Measurements from ENCODE around the gene CRTAC1.
A peak's percentile ranks its signal among the peaks of the same experiment; 100 is the strongest.

The CRTAC1 gene

DNA sequence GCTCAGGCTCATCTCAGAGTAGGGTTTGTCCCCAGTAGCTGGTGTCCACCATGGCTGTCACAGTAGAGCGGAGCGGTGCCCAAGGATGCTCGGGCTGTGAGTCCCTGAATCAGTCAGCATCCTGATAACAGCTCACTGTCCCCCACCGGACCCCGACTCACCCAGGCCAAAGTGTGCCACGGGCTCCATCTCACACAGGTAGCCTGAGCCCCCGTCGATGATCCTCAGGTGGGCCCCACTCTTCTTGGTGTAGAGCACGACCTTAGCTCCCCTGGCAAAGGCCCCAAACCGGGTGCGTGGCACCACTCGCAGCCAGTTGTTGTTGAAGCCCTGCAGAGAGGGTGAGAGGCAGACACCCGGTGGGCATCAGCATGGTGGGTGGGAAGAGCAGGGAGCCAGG, 135.3 kb downstream of the CRTAC1 start:
- no peak for DNase-seq

DNA sequence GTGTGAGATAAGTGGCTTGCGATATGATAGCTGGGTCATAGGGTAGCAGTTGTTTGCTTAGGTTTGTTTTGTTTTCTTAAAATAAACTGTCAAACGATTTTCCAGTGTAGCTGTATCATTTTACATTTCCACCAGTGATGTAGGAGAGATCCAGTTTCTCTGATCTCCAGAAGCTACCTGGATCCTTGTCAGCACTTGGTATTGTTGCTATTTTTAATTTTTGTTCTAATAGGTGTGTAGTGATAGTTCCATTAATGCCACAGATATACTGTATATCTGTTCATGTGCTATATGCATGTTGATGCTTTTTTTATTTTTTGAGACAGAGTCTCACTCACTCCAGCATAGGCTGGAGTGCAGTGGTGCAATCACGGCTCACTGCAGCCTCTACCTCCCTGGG, 136.3 kb downstream of the CRTAC1 start:
- no peak for DNase-seq

DNA sequence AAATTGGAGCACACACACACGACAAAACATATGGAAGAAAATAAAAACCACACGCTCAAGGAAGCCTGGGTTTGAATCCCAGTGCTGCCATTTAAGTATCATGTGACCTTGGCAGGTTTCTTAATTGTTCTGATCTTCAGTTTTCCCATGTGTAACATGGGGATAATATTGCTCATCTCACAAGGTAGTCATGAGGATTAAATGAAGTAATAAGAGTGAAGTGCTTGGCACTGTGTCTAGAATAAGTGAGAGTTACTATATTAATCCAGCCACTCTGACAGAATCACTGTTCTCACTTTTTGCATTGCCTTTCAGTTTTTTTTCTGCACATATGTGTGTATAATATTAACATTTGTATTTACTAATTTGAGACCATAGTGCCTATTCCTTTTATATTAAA, 137.5 kb downstream of the CRTAC1 start:
- no peak for DNase-seq

DNA sequence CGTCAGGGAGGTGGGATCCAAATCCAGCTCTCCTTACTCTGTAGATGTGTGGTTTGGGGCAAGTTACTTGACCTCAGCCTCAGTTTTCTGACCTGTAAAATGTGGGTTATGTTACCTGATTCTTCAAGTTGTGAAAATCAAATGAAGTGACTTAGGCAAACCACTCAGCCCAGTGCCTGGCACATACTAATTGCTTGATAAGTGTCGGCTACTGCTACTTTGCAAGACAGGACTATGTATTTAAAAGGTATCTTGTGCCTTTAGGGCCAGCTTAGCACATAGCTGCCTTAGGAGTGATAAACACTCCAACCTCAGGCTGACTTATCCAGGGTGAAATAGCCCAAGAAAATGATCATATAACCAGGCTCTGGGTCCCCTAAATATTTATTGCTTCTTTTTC, 137.9 kb downstream of the CRTAC1 start:
- DNase-seq: no peak

DNA sequence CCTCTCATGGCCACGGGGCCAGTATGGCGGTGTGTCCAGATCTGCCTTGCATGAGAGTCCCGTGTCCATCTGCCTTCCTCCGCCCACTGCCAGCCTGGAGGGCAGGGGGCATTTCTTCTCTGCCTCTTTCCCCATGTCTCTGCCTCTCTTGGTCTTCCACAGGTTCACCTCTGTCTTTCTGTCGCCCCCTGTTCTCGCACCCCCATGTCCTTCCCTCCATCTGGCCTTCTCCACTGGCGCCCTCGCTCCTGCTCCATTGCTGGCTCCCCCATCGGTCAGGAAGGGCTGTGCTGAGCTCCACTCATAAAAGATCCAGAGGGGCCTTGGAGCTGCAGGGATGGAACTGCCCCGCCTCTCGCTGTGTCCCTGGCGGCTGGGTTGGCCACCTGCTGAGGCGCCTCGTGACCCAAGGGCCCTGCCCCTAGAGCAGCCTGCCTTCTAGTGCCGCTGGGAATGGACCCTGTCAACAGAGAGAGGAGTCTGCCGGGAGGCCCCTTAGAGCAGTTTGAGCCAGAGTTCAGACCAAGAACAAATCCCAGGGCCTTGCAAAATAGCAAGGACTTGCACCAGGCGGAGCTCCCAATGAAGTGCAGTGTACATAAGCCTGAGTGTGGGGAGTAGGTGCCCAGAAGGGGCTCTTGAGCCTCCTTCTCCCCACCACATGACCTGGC, 138.8 kb downstream of the CRTAC1 start:
- DNase-seq: no peak

DNA sequence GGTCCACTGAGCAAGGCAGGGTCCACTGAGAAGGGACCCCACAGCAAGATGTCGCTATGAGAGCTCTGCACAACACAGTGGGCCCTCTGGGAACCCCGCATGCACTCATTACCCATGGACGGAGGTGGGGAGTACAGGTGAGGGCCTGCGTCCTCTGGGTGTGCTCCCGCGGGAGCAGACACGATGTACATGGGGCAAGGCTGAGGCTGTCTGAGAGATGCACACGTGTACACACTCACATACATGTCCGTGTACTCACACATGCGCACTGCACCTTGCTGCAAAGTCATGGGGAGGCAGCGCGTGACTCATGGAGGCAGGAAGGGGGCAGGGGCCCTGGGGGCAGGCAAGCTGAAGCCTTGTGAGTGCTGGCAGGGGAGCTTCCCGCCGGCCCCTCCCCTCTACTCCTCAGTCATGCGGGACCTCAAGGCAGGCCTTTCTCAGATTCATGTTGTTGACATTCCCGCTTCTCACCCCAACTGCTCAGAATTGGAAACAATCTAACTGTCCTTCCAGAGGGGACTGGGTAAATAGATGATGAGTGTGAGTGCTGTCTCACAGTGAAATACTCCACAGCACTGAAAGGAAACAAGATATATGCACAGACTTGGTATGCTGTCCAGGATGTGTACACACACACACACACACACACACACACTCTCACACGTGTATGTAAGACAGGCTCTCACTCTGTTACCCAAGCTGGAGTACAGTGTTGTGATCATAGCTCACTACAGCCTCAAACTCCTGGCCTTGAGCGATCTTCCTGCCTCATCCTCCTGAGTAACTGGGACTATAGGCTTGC, 140.8 kb downstream of the CRTAC1 start:
- DNase-seq: no peak

DNA sequence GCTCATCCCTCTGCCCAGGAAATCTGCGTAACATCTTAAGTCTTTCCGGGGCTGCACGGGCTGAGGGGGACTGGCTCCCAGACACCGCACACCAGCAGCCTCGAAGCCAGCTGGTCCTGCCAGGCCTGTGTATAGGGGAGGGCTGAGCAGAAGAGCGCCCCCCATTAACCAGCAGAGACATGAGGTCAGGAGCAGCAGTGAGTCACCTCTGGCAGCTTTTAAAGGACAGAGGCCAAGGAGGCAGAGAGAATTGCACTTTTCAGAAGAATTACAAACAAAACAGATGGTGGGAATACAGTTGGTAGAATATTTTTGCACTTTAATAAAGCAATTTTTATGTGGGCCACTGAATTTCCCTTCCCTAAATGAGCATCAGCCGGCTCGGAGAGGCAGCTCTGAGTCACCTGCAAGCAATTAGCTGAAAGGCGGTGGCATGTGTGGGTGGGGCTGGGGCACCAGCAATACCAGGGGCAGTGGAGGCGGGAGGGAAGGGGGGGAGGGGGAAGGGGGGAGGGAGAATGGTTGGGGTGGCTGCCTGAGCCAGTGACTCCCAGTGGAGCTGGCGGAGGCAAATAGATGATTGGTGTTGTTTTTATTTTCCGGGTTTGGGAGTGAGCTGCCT, 141.7 kb downstream of the CRTAC1 start:
- DNase-seq: peak; percentile 38 to 43 (median 42)

DNA sequence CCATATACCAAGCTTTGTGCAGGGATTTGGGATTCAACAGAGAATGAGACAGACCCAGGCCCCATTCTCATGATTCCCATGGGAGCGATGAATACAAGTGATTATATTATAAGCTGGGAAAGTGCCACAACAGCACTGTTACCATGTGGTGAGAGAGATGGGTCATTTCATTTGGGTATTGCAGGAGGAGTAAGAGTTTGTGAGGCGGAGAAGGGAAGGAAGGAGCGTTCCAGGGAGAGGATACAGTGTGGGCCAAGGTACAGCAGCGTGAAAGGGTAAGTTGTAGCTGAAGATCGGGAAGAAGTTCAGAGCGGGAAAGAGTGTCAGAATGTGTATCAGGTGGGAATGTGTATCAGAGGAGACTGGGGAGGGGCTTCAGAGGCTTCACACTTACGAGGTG, 142.3 kb downstream of the CRTAC1 start:
- DNase-seq: no peak

DNA sequence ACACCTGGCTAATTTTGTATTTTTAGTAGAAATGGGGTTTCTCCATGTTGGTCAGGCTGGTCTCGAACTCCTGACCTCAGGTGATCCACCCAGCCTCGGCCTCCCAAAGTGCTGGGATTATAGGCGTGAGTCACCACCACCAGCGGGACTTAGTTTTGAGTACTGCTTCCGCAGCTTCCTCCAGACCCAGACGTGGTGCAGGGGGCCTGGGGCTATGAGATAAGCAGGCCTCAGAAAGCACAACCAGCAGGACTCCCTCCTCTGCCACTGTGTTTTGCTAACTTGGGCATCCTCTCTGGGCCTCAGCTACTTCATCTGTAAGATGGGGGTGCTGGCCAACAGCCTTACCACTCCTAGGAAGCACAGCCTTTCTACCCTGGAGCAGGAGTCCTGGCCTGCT, 143.0 kb downstream of the CRTAC1 start:
- no peak for DNase-seq

DNA sequence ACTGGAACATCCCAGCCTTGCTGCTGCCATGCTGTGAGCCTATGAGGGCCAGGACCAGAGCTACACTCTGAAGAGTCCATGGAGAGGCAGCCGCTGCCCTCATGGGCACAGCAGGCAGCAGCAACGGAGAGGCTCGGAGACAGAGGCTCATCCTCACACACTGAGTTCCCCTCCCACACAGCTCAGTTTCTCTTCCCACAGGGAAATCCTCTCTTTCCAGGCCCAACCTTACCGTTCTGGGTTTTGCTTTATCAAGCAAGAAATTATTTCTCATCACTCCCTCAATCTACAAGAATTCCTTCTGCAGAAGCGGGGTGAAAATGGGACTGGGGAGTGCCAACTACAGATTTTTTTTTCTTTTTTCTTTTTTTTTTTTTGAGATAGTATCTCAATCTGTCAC, 144.1 kb downstream of the CRTAC1 start:
- DNase-seq: no peak

DNA sequence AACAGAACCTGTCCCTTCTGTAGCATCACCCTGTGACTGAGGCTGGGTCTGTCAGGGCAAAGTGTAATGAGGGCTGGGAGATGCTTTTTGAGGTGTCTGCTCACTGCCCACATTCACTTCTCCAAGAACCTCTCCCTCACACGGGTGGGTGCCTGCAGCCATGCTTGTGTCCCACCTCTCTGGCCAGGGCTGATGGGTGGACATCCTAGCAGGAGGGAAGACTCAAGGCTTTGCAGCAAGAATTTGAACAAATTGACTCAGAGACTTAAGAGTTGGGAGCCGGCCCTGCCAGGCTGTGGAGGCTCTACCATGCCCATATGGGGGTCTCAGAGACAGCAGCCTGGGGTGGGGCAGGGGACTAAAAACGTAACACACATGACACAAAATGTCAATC, 147.3 kb downstream of the CRTAC1 start:
- no peak for DNase-seq

DNA sequence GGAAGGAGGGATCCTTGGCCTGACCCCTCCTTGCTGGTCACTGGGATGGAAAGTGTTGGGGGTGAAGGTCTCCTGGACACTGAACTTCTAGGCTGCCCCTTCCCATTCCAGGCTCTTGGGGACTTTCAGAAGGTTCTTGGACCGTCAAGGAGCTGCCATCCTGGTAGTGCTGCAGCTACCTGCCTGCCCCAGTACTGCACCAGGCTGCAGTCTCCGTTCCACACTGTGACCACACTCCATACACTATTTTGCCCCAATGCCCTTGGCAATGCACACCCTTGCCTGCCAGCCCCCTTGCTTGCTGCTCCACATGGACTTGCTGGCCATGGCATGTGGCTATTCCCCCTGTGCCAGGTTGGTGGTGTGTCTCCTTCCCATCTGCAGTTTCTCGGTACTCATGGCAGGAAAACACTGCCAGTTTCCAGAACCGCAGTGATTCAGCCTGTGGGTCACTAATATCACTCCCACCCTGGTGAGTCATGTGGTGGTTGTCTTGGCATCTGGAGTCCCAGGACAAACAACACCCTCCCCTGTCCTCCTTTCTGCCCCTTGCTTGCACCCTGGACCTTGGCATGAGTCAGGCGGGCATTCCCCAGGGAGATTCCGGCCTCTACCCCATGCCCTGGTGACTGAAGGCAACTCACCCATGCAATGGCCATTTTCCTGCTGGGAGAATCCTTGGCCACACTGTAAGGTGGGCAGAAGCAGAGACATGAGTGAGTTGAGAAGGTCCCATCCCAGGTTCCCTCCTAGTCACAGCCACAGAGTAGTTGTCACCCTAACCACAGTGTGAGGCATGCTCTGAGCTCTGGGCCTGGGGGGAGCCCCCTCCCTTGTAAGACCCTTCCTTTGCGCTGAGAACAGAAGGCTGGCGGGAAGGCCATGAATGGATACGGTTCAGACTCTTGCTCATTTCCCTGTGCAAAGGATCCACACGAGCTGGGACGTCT, 148.0 kb downstream of the CRTAC1 start:
- peak; percentile 77 to 92 (median 87) for DNase-seq

DNA sequence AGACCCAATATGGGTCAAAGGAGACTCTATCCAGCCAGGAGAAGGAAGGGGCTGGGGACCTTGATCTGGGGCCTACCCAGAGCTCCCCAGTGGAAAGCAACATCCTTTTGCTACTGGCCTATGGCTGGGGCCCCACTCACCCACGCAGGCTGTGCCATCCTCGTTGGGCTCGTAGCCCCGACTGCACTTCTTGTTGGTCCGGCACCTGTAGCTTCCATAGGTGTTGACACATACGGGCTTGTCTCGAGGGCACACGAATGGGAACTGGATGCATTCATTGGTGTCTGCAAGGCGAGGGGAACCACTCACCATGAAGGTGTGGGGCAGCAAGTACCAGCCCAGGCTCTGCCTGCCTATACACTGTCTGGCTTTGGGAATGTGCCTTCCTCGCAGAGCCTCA, 150.3 kb downstream of the CRTAC1 start:
- no peak for DNase-seq

DNA sequence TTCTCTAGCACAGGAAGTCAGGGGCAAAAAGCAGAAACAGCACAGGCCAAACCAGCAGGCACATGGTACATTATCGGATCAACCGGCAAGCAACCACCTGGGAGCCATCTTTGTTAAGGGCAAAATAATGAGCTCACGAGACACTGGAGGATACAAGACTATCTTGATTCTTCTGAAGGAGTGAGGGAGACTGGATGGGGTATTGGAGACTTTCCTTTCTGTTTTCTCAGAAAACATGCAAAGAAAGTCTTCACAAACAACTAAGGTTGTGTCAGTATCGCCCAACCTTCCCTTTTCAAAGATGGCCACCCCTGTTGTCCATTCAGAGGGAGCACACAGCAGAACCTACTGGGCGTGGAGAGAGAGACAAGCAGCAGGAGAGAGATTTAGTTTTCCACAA, 151.2 kb downstream of the CRTAC1 start:
- no peak for DNase-seq

DNA sequence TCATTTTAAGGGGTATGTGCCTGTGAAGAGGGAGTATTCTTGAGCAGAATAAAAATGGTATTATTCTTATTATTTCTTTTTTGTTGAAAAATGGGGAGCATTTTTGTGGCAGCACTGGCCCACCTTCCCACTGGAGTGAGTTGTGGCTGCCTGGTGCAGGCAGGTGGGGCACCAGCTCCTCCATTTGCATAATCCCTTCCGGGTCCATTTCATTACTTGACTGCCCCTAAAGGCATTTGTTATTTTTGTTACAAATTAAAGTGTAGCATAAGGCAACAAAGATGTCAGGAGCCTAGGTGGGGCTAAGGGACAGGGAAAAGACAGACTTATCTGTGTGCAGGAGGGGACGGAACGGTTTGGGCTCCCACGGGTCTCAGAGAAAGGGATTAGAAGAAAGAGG, 154.0 kb downstream of the CRTAC1 start:
- DNase-seq: no peak

DNA sequence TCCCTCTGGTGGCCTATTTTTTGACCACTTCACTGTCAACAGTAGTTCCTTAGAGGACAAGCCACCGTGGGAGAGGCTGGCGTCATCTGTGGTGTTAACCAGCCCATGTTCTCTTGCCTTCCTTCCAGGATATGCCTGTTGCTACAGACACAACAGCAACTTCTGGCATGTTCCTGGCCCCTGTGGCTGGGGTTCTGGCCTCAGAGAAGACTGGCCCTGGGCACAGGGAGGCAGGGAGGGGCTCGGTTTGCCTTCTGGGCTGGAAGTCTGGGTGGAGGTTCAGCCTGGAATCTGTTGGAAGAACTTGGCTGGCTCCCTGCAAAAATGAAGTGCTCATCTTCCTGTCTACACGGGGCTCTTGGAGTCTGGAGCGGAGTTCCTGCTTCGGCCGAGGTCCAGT, 155.0 kb downstream of the CRTAC1 start:
- DNase-seq: no peak

DNA sequence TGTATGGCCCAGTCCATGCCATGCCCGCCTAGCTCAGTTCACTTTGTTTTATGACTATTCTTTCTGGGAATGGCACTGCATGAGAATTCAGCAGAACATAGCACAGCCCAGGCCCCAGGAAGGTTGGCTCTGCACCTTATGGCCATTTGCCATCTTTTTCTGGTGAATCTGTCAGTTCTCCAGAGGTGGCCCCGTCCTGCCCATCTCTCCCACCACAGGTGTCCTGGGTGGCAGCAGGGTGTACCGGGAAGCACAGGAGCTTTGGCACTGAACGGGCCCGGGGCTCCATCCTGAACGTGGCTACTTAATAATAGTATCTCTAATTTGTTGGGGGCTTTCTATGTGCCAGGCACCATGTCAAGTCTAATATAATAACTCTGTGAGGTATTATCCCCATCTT, 156.1 kb downstream of the CRTAC1 start:
- no peak for DNase-seq

DNA sequence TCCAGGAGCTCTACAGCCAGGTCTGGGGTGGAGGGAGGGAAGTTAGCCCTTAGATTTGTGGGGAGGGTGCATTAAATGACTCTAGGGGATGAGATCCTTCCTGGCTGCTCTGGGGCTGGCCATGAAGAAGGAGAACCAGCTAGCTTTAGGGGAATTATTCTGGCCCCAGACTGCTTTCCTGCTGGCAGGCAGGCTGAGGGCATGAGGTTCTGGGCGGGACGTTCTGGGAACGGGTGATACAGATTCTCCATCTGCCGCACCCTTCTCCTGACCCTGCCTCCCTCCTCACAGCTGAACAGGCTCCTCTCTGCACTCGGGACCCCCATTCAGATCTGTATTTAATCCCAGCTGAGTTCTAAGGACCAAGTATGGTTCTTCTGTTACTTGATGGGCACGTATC, 156.9 kb downstream of the CRTAC1 start:
- DNase-seq: no peak

DNA sequence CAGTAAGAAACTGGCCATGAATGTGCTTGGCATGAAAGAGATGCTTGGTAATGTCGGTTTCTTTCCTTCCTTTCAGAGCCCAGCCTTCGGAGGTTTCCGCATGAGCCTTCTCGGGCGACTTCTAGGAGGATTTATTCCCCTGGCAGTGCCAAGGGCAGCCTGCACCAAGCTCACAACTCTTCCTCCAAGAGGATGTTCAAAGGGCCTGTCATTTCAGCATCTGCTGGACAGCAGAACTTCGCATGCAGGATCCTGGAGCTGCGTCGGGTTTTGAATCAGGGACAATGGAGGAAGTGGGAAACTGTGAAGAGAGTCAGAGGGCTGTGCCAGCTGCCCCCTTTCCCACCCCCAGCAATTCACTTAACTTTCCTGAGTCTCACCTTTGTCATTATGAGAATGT, 159.4 kb downstream of the CRTAC1 start:
- no peak for DNase-seq

DNA sequence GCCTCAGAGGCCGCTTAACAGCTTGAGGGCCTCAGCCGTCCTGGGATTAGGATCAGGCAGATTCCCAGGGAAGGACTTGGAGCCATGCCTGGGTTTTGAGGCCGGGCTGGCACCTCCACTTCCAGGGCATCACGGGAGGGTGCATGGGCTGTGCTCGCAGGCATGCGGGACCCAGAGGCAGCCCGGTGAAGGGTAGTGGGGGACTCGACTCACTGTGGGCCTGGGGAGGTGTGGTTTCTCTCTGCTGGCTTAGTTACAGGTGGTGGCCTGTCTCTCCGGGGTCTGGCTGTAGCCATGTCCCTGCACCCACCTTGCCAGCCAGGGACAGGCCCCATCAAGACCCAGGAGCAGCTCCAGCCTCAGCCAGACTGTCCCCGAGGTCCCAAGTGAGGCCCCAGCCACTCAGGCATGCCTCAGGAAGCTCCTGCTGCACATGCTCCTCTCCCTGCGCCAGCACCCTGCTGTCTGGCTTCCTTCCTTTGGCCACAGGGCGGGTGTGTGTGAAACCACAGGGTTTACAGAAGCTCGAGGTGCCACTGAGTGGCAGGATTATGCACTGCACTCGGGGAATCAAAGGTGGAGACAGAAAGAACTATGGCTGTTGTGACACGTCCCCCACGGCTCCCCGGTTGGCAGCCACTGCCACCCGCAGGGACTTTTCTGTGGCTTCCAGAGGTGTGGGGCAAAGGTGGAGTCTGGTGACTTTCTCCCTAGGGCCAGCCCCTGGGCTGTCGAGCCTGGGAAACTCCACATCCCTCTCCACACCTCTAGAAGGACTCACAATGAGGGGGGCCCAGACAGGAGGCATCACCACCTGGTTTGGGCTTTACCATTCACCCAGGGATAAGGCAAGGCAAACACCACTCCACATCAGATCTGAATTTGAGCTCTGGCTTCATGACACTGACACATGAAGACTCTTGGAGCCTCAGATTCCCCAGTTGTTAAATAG, 161.1 kb downstream of the CRTAC1 start:
- DNase-seq: peak; percentile 89 to 90 (median 89)

DNA sequence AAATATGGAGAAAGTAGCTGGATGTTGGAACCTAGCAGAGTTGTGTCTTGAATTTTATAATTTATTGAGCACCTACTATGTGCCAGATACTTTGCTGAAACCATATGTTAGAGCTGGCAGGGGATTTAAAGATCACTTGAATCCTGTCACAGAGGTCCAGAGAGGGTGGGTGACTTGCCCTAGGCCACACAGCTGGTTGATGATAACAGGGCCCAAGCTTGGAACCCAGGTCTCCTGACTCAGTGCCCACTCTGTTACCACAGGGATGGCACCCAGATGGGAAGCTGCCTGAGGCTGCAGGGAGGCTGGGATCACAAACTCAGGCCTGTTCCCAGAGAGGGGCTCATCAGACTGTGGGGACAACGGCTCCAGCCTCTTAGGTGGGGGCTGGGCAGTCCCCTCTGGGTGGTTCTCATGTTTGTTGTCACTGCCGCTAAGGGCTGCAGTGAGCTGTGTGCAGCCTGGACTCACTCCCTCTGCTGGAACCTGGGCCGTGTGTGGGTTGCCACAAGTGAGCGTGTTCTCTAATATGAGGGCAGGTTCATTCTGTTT, 162.2 kb downstream of the CRTAC1 start:
- no peak for DNase-seq
